ENCODE results near the gene IL21R. TPM values are rescaled to one million over a fixed set of nuclear protein-coding genes. Genes with fewer than 3 reads are reported as not detected.

The IL21R gene
- total RNA-seq: 10 to 100 TPM; 44.7 to 46.4 TPM

DNA sequence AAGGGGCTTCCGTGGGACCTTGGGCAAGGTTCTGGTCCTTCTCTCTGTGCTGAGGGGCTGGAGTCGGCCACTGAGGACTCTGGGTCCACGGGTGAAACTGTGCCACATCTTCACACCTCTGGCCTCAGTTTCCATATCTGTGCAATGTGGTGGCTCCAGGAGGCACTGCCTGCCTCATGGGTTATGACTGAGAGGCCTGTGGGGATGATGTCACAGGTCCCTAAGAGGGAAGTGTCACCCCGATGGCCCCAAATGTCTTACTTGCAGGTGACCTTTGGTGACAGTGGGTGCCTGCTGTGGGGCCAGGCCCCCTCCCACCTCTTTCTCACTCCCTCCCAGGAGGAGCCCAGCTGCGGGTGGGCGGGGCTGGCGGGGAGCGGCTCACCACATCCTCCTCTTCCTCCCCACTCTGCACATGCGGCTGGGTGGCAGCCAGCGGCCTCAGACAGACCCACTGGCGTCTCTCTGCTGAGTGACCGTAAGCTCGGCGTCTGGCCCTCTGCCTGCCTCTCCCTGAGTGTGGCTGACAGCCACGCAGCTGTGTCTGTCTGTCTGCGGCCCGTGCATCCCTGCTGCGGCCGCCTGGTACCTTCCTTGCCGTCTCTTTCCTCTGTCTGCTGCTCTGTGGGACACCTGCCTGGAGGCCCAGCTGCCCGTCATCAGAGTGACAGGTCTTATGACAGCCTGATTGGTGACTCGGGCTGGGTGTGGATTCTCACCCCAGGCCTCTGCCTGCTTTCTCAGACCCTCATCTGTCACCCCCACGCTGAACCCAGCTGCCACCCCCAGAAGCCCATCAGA lies at the start of gene IL21R:
Gene IL21R (plus strand): TSS at position 407 of the 801 bp plus-strand sequence. CDS start 27,898 bp downstream, outside the sequence.

Other genes starting within 250 kb of the IL21R start
- 10 to 100 TPM; 19.9 to 23.6 TPM for gene KDM8, start 198.6 kb upstream of the IL21R start, total RNA-seq
- 10 to 100 TPM; 97.4 TPM for gene NSMCE1, start 133.4 kb upstream of the IL21R start, total RNA-seq
- gene IL4R, start 88.2 kb upstream of the IL21R start, total RNA-seq: 100 to 1,000 TPM; 332 to 337 TPM
- gene GTF3C1, start 147.7 kb downstream of the IL21R start, total RNA-seq: 10 to 100 TPM; 46.7 to 48.7 TPM
- 10 to 100 TPM; 13.9 to 17.0 TPM for gene KATNIP, start 148.0 kb downstream of the IL21R start, total RNA-seq

Measured in activated naive CD4-positive, alpha-beta T cell treated with anti-CD3 and anti-CD28 coated beads, Interleukin-2, amount 10 ng/mL, durations not matched to agents 5 hours and 36 hours (primary cell).